ENCODE measurements around the gene HPS4.
"Not testable (repeated sequence)": the region's sequence is repeated elsewhere in the genome, so short reads cannot be mapped to it uniquely, and the experiment has no call there.

Gene HPS4

DNA sequence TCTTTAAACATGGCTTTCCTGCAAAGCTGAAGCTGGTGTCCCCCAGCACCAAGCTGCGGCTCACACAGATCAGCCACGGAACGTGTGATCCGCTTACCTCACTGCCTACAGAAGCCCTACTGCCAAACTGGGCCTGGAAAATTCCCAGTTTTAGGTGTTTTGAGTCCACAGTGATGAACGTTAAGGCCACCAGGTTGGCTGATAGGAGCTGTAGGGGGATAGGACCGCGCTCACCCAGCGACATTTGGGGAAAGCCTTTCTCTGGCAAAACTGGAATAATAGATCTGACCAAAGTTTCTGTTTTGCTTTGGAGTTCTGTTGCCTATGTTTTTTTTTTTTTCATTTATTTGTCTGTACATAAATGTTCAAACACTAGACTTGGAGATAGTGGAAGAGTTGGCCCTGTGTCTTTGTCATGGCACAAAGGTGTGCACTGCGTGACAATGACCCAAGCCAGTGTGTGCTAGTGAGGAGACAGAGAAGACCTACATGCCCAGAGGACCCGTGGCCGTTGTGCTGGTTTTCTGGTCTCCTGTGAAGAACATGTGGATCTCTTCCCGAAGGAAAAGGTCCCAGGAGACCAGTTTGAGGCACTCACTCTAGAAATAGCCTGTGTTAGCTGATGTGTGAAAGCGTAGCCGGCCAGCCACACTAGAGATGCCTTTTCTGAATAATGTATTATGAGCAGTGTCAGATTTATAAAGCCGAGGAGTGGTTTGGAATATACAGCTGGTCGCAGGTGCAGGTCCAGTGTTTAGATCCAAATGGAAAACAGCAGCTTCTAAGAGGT, 39.5 kb downstream of the HPS4 start:
- Histone ChIP-seq H2AFZ (ENCODE audit: low read length) (no peak overlapping the region), H3K4me3 (ENCODE audit: low read length, poor library complexity, severe bottlenecking) (no peak overlapping the region), H3F3A (ENCODE audit: low read depth) (no peaks in the 10 kb centered on the region), H3K27me3 (ENCODE audit: insufficient read depth, low read length, poor library complexity, severe bottlenecking) (no peaks in the 10 kb centered on the region), H3K4me1 (ENCODE audit: insufficient read depth, low read length, poor library complexity, severe bottlenecking) (no peaks in the 10 kb centered on the region), H3K9me2 (replicated peaks; ENCODE audit: low read depth, low read length) (no peaks in the 10 kb centered on the region), H3K79me2 (ENCODE audit: insufficient read depth, low read length) (no peaks in the 10 kb centered on the region), H3K9me3 (ENCODE audit: insufficient read depth, low read depth, low read length) (no peaks in the 10 kb centered on the region), H4K20me1 (ENCODE audit: insufficient read depth, low read length, poor library complexity, severe bottlenecking) (no peaks in the 10 kb centered on the region), H3K9ac (ENCODE audit: low read depth, low read length, poor library complexity, severe bottlenecking) (no peak overlapping the region), H3K36me3 (ENCODE audit: insufficient read depth, low read length) (no peaks in the 10 kb centered on the region; the same call in 1 of the 2 replicates), H3K4me2 (ENCODE audit: low read depth, low read length, poor library complexity, severe bottlenecking) (no peak overlapping the region)
- TF ChIP-seq EZH2phosphoT487 (IDR thresholded peaks at IDR 0.05; ENCODE audit: borderline replicate concordance) = no peak
- TF ChIP-seq, protein P1, sequence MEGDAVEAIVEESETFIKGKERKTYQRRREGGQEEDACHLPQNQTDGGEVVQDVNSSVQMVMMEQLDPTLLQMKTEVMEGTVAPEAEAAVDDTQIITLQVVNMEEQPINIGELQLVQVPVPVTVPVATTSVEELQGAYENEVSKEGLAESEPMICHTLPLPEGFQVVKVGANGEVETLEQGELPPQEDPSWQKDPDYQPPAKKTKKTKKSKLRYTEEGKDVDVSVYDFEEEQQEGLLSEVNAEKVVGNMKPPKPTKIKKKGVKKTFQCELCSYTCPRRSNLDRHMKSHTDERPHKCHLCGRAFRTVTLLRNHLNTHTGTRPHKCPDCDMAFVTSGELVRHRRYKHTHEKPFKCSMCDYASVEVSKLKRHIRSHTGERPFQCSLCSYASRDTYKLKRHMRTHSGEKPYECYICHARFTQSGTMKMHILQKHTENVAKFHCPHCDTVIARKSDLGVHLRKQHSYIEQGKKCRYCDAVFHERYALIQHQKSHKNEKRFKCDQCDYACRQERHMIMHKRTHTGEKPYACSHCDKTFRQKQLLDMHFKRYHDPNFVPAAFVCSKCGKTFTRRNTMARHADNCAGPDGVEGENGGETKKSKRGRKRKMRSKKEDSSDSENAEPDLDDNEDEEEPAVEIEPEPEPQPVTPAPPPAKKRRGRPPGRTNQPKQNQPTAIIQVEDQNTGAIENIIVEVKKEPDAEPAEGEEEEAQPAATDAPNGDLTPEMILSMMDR (conservative IDR thresholded peaks at IDR 0.05; ENCODE audit: low read length) = no peak

DNA sequence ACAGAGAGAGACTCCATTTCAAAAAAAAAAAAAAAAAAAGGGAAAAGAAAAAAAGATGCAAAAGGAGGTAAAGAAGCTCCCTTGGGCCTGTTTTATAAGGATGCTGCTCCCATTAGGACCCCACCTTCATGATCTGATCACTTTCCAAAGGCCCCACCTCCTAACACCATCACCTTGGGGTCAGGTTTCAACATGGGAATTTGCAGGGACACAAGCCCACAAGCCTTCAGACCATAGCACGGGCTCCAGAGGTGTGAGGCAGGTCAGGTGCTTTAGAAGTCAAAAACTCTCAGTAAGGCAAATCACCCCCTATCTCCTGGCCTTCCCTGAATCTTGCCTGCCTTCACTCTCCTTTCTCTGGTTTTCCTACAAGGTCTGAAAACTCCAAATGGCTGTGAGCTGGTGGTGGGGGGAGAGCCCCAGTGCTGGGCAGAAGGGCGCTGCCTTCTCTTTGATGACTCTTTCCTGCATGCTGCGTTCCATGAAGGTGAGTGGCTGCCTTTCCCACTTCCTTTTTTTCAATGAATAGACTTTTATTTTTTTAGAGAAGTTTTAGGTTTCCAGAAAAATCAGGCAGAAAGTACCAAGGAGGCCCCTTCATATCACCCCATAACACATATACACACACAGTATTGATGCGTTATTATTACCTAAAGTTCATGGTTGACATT, 41.4 kb downstream of the HPS4 start:
- Histone ChIP-seq H3K9ac (ENCODE audit: low read depth, low read length, poor library complexity, severe bottlenecking) (no peak overlapping the region), H3K9me2 (replicated peaks; ENCODE audit: low read depth, low read length) (no peaks in the 10 kb centered on the region), H3K4me1 (ENCODE audit: insufficient read depth, low read length, poor library complexity, severe bottlenecking) (no peaks in the 10 kb centered on the region), H3F3A (ENCODE audit: low read depth) (no peaks in the 10 kb centered on the region), H3K27me3 (ENCODE audit: insufficient read depth, low read length, poor library complexity, severe bottlenecking) (no peaks in the 10 kb centered on the region), H3K9me3 (ENCODE audit: insufficient read depth, low read depth, low read length) (no peaks in the 10 kb centered on the region), H2AFZ (ENCODE audit: low read length) (no peak overlapping the region), H3K79me2 (ENCODE audit: insufficient read depth, low read length) (no peaks in the 10 kb centered on the region), H4K20me1 (ENCODE audit: insufficient read depth, low read length, poor library complexity, severe bottlenecking) (no peaks in the 10 kb centered on the region), H3K4me3 (ENCODE audit: low read length, poor library complexity, severe bottlenecking) (no peak overlapping the region), H3K4me2 (ENCODE audit: low read depth, low read length, poor library complexity, severe bottlenecking) (no peak overlapping the region), H3K36me3 (ENCODE audit: insufficient read depth, low read length) (no peaks in the 10 kb centered on the region; the same call in 1 of the 2 replicates)
- TF ChIP-seq, protein P1 (conservative IDR thresholded peaks at IDR 0.05; ENCODE audit: low read length) = no peak
- no peak for TF ChIP-seq EZH2phosphoT487 (IDR thresholded peaks at IDR 0.05; ENCODE audit: borderline replicate concordance)

DNA sequence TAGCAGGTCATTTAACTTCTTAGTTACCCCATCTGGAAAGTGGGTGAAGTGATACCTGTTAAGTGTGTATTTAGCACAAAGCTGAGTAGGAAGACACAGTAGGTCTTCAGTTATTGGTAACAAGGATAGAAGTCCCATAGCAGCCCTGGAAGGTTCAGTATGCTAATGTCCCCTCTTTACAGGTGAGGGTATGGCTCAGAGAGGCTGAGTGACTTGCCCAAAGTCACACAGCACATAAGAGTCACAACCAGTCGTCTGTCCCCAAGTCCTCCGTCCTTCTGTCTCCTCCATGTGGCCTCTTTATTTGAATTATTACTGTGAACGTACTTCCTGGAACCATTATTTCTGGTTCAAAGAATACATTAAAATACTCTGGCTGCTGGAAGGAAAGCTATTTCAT, 44.0 kb downstream of the HPS4 start:
- Histone ChIP-seq H3F3A (ENCODE audit: low read depth) (no peaks in the 10 kb centered on the region), H3K4me3 (ENCODE audit: low read length, poor library complexity, severe bottlenecking) (no peak overlapping the region), H3K9ac (ENCODE audit: low read depth, low read length, poor library complexity, severe bottlenecking) (no peak overlapping the region), H3K36me3 (ENCODE audit: insufficient read depth, low read length) (no peaks in the 10 kb centered on the region; the same call in 1 of the 2 replicates), H2AFZ (ENCODE audit: low read length) (no peak overlapping the region), H3K27me3 (ENCODE audit: insufficient read depth, low read length, poor library complexity, severe bottlenecking) (no peaks in the 10 kb centered on the region), H3K9me3 (ENCODE audit: insufficient read depth, low read depth, low read length) (no peaks in the 10 kb centered on the region), H3K79me2 (ENCODE audit: insufficient read depth, low read length) (no peaks in the 10 kb centered on the region), H3K9me2 (replicated peaks; ENCODE audit: low read depth, low read length) (no peaks in the 10 kb centered on the region), H3K4me2 (ENCODE audit: low read depth, low read length, poor library complexity, severe bottlenecking) (no peak overlapping the region), H4K20me1 (ENCODE audit: insufficient read depth, low read length, poor library complexity, severe bottlenecking) (no peaks in the 10 kb centered on the region), H3K4me1 (ENCODE audit: insufficient read depth, low read length, poor library complexity, severe bottlenecking) (no peaks in the 10 kb centered on the region)
- no peak for TF ChIP-seq EZH2phosphoT487 (IDR thresholded peaks at IDR 0.05; ENCODE audit: borderline replicate concordance)
- TF ChIP-seq, protein P1 (conservative IDR thresholded peaks at IDR 0.05; ENCODE audit: low read length) = no peak

DNA sequence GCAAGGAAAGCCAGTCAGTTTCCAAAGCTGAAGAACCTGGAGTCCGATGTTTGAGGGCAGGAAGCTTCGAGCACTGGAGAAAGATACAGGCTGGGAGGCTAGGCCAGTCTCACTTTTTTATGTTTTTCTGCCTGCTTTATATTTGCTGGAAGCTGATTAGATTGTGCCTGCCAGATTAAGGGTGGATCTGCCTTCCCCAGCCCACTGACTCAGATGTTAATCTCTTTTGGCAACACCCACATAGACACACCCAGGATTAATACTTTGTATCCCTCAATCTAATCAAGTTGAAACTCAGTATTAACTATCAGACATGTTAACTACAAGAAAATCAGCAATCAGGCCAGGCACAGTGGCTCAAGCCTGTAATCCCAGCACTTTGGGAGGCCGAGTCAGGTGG, 44.8 kb downstream of the HPS4 start:
- not testable (repeated sequence) for H3K79me2 ChIP-seq (ENCODE audit: insufficient read depth, low read length); H3K4me1 ChIP-seq (ENCODE audit: insufficient read depth, low read length, poor library complexity, severe bottlenecking); H4K20me1 ChIP-seq (ENCODE audit: insufficient read depth, low read length, poor library complexity, severe bottlenecking); H3K9ac ChIP-seq (ENCODE audit: low read depth, low read length, poor library complexity, severe bottlenecking); H3K36me3 ChIP-seq (ENCODE audit: insufficient read depth, low read length); H3K4me3 ChIP-seq (ENCODE audit: low read length, poor library complexity, severe bottlenecking); H3K9me2 ChIP-seq (replicated peaks; ENCODE audit: low read depth, low read length); H3K4me2 ChIP-seq (ENCODE audit: low read depth, low read length, poor library complexity, severe bottlenecking); H3K9me3 ChIP-seq (ENCODE audit: insufficient read depth, low read depth, low read length); H3F3A ChIP-seq (ENCODE audit: low read depth); H2AFZ ChIP-seq (ENCODE audit: low read length); H3K27me3 ChIP-seq (ENCODE audit: insufficient read depth, low read length, poor library complexity, severe bottlenecking)
